Stimulated activated naive CD4-positive, alpha-beta T cell treated with Interleukin-2 at 50 U/mL for 16 hours (primary cell): ENCODE measurements around the gene NUBP2.
"Not testable (repeated sequence)": the region's sequence is repeated elsewhere in the genome, so short reads cannot be mapped to it uniquely, and the experiment has no call there.

Experiments used
- DNase-seq: peaks from one replicate; lab custom pipeline; 2025; lab: John Stamatoyannopoulos, UW

Gene NUBP2

DNA sequence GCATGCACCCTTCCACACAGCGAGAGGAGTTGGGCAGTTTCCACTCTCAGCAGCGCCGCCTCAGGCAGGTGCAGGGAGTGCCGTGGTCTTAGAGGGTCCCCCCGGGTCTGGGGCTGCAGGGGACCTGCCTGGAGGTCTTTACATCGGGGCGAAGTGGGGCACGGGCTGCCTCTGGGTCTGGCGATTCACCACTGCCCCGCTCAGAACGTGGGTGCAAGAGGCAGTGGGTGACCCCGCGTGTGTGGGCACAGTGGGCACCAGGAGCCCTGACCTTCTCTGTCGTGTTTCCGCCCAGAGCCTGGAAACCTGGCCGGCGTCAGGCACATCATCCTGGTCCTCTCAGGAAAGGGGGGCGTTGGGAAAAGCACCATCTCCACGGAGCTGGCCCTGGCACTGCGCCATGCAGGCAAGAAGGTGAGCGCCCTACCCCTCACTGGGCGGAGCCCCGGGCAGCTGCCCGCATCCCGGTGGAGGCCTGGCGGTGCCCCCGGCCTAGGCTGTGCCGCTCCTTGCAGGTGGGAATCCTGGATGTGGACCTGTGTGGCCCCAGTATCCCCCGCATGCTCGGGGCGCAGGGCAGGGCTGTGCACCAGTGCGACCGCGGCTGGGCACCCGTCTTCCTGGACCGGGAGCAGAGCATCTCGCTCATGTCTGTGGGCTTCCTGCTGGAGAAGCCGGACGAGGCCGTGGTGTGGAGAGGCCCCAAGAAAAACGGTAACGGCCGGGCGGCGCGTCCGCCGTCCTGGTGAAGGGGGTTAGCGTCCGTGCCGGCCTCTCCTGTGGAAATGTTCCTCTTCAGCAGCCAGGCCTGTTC is 3.7 kb downstream of the NUBP2 start:
- no peak for DNase-seq

DNA sequence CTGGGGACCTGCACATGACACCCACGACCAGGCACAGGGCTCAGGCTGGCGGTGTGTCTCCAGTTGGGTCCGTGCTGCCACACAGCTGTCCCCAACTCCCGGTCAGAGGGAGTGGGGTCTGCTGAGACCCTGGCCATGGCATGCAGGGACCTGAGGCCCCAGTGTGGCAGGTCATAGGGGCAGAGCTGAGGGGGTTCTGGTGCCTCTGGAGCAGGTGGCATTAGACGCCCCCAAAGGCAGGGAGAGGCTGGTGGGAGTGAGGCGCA is 4.2 kb downstream of the NUBP2 start:
- no peak for DNase-seq

- DNase-seq = no peak
Measured at GRCh38 chr16:1787322-1788094, 4.7 kb downstream of the NUBP2 start.

DNA sequence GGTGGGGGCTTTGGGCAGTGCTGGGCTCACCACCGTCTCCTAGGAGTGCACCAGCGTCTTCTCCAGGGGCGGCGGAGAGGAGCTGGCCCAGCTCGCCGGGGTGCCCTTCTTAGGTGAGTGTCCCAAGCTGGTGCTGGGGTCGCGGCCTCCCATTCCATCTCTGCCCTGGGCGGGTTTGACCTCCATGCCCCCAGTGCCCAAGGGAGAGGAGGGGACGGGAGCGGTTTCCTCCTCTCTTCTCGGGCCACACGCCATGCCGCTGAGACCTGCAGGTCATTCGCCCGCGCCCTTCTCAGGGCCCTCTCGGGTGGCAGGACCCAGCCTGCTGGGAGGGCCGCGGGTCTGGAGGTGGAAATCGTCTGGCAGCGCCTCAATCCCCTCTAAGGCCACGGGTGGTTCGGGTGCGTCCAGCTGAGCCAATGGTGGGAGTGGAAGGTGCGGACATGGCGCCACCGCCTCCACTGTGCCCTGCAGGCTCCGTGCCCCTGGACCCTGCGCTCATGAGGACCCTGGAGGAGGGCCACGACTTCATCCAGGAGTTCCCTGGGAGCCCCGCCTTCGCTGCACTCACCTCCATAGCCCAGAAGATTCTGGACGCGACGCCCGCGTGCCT is 5.4 kb downstream of the NUBP2 start:
- DNase-seq = no peak

- no peak for DNase-seq
Measured at GRCh38 chr16:1788708-1789100, 5.9 kb downstream of the NUBP2 start.

DNA sequence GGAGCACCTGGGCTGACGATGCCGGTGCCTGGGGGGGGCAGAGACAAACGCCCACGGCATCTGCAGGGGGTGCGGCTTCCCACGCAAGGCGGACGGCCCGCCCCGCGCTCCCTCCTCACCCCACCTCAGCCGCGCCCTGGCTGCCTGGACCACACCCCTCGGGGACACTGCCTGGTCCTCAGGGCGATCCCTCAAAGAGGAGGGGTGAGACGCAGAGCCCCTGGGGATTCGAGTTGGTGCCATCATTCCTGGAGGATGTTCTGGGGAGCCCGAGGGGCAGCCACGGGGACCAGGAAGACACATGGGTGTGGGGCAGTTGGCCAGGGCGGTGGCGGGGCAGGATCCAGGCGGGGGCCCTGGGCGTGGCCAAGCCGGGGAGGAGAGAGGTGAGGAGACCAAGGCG is 6.9 kb downstream of the NUBP2 start:
- no peak for DNase-seq

DNA sequence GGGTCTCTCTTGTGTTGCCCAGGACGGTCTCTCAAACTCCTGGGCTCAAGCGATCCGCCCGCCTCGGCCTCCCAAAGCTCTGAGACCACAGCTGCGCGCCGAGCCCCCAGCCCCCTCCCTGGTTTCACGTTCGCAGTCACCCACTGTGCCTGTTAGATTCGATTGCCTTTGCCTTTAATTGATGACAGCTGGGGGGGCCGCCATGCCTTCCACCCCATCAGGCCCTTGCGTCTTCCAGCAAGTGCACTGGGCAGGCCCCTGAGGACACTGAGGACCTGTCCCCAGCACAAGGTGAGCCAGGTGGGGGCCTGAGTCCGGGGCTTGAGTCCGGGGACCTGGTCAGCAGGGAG is 7.5 kb downstream of the NUBP2 start:
- no peak for DNase-seq

DNA sequence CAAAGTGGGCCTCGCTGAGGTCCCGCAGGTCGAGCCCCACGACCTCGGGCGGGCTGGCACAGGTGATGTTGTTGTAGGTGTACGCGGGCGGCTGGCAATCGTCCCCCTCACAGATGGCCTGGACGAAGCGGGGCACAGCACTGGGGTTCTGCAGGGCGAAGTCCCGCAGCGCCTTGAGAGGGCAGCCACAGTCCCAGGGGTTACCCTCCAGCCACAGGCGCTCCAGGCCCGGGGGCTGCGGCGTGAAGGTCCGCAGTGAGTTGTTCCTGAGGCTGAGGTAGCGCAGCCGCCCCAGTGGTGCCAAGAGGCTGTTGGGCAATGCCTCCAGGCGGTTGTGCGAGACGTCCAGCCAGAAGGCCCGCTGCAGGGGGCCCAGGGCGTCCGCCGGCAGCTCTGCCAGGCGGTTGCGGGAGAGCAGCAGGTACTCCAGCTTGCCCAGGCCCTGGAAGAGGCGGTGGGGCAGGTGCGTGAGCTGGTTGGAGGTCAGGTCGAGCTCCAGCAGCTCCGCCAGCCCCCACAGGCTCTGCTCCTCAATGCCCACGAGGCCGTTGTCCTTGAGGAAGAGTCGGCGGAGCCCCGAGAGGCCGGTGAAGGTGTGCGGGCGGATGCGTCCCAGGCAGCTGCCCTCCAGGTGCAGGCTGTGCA is 8.0 kb downstream of the NUBP2 start:
- DNase-seq = no peak

DNA sequence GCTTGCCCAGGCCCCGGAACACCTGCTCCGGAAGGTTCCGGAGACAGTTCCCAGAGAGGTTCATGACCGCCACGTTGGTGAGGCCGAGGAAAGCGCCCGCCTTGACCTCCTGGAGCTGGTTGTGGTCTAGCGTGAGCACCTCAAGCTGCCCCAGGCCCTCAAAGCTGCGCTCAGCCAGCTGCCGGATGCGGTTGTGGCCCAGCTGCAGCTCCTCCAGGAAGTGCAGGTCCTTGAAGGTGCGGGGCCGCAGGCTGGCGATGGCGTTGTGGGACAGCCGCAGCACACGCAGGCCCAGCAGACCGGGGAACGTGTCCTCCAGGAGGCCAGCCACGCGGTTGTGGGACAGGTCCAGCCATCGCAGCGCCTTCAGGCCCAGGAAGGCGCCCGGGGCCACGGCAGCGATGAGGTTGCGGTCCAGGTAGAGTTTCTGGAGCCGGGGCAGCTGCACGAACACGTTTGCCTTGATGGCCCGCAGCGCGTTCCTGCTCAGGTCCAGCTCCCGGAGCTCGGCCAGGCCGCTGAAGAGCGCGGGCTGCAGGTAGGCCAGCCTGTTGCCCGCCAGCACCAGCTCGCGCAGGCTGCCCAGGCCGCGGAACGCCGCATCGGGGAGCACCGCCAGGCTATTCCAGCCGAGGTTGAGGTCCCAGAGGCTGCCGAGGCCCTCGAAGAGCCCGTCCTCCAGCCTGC is 8.6 kb downstream of the NUBP2 start:
- no peak for DNase-seq

DNA sequence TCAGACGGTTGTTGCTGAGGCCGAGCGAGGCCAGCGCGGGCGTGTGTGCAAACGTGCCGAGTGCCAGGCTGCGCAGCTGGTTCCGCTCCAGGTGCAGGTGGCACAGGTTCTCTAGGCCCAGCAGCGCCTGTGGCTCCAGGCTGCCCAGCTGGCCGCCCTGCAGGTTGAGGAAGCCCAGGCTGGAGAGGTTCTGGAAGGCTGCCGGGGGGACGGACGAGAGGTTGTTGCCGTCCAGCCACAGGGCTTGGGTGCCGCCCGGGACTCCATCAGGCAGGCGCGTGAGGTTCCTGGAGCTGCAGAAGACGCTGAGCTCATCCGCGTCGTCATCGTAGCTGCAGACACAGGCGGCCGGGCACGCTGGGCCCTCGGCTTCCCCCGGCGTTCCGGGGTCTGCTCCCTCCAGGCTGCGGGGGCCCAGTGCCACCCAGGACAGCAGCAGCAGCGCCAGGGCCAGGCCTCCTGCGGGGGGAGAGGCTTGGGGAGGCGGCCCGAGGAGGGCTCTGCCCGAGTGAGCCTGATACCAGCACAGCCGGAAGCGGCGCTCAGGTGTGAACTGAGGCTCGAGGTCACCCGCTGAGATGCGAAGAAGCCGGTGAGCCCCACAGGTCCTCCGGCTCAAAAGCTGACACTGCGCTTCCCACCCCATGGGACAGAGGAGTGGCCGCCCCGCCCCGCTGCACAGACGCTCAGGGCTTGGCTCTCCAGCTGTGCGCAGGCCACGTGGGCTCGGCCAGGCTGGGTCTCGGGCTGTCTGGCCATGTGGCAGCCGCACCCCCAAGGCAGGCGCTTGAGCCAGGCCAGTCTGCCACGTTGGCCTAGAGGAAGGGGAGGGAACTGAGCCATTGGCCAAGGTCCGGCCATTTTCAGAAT is 9.4 kb downstream of the NUBP2 start:
- DNase-seq = no peak

GRCh38 chr16:1792836-1793577 is 10.2 kb downstream of the NUBP2 start:
- no peak for DNase-seq

DNA sequence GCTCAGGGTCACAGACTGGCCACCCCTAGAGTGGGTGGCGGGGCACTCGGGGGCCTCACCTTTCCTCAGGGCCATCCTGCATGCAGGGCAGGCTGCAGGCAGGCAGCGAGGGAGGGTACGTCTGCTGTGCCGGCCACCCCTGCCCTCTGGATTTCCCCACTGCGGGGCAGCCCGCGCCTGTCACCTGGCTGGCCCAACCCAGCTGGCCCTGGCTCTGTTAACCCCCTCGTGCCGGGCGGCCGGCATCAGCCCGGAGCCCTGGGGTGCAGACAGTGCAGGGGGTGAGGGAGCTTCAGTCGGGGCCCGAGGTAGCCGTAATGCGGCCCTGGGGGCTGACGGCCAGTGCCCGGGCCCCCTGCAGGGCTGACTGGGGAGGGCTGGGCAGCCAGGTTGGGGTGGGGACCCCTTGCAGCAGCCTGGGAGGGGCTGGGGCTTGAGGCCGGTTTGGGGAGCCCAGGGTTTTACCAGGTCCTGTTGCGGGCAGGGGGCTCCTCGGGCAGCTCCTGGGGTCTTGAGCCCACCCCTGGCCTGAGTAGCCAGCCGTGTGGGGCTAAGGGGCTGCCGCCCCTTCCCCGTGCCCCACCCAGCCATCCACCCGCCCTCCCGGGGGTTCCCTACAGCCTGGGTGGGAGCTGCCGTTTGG is 10.9 kb downstream of the NUBP2 start, which contains the start of gene IGFALS:
Gene IGFALS, minus strand, starts transcription at position 128 of the 643 bp plus-strand sequence. Its CDS starts 53 bp downstream, at position 75.
- DNase-seq = no peak

DNA sequence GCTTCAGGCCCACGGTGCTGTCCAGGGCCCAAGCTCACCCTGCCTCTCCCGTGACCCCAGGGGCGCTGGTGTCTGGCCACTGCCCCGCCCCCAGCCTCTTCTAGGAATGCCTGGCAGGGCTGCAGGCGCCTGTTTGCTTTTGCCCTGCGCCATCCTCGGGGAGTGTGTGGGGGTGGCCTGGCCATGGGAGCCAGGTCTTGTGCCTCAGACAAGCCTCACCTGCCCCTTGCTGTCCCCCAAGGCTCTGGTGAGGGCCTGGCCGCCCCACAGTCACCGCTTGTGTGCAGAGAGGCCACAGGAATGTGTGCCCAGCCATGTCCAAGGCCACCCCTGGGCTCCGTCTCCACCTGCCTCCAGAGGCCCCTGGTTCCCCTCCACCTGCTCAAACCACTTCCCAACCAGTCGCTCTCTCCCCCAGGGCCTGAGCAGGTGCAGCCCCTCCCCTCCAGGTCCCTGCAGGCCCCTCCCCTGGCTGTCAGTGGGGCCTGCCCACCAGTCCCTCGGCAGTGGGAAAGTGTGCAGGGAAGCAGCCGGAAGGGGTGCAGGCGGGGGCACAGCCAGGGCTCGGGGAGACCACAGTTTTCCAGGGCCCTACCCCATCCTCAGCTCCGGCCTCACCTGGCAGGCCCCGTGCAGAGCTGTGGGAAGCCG is 11.6 kb downstream of the NUBP2 start:
- DNase-seq = no peak

DNA sequence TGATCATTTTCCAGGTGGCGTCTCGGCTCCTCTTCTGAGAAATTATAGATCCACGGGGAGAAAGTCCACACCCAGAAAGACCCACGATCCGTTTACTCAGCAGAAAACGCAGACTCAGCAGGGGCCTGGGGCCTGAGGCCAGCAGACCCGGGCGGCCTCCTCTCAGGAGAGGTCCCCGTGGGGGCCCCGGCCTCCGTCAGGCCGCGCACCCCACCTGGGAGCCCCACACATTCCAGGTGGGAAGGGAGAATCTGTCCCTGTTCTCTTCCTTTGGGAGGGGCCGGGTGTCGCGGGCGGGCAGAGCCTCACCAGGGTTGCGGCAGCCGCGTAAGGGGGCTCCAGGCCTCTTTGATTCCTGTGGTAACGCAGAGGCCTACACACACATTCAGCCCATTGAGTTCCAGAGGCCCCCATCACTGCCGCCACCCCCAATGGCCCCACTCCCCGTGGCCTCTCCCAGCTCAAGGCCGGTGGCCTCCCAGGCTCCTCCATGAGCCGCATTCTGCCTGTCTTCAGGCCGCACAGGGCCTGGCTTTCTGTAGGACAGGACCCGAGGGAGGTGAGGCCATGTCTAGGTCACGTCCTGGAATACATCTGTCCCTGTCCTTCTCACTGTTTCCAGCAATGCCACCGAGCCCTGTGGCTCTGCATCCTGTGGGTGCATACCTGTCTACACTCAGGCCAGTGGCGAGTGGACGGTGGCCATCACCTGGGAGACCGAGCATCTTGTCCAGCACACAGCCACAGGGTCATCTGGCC is 12.3 kb downstream of the NUBP2 start:
- DNase-seq = no peak

DNA sequence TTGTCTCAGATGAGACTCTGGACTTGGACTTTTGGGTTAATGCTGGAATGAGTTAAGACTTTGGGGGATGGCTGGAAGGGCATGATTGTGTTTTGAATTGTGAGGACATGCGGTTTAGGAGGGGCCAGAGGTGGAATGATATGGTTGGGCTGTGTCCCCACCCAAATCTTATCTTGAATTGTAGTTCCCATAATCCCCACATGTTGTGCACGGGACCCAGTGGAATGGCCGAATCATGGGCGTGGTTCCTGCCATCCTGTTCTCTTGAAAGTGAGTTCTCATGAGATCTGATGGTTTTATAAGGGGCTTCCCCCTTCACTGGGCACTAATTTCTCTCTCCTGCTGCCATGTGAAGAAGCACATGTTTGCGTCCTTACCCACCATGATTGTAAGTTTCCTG is 16.5 kb downstream of the NUBP2 start:
- not testable (repeated sequence) for DNase-seq

DNA sequence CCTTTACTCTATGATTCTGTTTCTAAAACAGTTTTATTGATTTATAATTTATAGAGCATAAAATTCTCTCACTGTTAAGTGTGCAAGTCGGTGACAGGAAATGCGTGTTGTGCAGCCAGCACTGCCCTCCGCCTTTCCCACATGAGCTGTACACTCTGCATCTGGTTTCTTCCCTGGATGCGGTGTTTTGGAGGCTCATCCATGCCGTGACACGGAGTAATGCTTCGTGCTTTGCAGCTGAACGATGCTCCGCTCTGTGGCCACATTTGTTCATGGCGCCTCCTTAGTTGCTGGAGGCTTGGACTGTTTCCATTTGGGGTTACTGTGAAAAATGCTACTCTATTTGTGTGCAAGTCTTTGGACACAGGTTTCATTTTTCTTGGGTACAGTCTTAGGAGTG is 17.9 kb downstream of the NUBP2 start:
- no peak for DNase-seq

GRCh38 chr16:1807626-1808025 is 24.9 kb downstream of the NUBP2 start:
- no peak for DNase-seq

- no peak for DNase-seq
Measured at GRCh38 chr16:1808691-1809090, 25.9 kb downstream of the NUBP2 start.
